GM19351 (cell line): Measurements from ENCODE around the gene LNX1.
"Not testable (repeated sequence)": the region's sequence is repeated elsewhere in the genome, so short reads cannot be mapped to it uniquely, and the experiment has no call there.

ENCODE experiments used
- ATAC-seq: cut with Tn5 transposase; IDR thresholded peaks from one replicate; pipeline ENCODE4 v1.9.1; 2021; ENCODE audit warnings: mild to moderate bottlenecking, moderate library complexity; ENCODE audit not compliant: unreplicated experiment

The LNX1 gene

DNA sequence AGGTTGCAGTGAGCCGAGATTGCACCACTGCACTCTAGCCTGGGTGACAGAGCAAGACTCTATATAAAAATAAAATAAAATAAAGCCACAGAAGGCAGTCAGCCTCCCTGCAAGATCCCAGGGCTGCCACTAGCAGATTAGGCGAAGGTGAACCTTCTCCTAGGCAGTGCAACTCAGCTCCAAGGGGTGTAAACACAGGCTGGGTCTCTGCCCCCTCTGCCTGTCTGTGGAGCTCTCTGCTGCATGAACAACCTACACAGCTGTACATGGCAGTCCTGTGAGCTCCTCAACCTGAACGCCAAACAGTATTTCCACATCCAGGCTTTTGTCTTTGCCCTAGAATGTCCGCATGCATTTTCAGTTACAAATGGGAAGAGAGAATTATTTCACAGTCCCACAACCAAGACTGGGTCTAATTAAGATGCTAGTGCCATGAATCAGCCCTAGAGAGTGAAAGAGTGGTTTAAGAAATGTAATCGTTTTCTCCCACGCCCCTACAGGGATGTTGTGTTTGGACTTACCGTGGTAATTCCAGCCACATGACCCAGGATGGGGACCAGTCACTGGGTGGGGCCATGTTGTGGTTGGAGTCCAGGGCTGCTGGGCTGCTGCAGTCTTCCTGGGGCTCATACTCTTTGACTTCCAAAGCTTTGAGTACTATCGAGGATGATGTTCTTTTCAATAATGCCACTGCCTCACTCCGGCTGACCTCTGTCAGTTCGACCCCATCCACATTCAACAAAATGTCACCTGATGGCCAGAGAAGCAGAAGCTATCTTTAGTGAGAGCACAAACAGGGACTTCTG, 114.9 kb downstream of the LNX1 start:
- no peak for ATAC-seq

DNA sequence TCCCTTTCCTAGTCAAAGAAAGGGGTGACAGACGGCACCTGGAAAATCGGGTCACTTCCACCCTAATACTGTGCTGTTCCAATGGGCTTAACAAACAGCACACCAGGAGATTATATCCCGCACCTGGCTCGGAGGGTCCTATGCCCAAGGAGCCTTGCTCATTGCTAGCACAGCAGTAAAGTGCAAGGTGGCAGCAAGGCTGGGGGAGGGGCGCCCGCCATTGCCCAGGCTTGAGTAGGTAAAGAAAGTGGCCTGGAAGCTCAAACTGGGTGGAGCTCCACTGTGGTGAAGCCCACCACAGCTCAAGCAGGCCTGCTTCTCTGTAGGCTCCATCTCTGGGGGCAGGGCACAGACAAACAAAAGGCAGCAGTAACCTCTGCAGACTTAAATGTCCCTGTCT, 124.7 kb downstream of the LNX1 start:
- ATAC-seq: not testable (repeated sequence)

DNA sequence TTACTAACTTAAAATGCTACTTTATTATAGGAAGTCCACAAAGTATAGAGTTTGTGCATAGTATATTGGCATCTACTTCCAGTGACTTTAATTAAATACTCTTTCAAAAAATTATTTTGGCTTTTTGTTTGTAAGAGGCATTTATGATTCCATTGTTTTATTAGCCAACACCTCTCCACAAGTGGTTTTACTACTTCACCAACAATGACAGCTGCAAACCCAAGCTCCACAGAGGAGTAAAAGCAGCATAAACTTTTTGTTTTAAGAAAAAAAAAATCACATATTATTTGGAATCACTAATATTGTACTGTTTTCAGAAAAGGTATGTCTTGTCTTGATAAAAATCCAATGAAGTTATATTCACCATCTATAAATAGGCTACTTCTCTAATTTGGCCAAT, 125.4 kb downstream of the LNX1 start:
- no peak for ATAC-seq

- ATAC-seq: no peak
Observed at GRCh38 chr4:53465281-53465680, 126.0 kb downstream of the LNX1 start.

GRCh38 chr4:53463340-53463739, 127.9 kb downstream of the LNX1 start:
- no peak for ATAC-seq

- ATAC-seq: no peak
Observed at GRCh38 chr4:53461244-53461643, 130.0 kb downstream of the LNX1 start.

- no peak for ATAC-seq
Observed at GRCh38 chr4:53459548-53459947, 131.7 kb downstream of the LNX1 start.

GRCh38 chr4:53456178-53456577, 135.1 kb downstream of the LNX1 start:
- no peak for ATAC-seq

DNA sequence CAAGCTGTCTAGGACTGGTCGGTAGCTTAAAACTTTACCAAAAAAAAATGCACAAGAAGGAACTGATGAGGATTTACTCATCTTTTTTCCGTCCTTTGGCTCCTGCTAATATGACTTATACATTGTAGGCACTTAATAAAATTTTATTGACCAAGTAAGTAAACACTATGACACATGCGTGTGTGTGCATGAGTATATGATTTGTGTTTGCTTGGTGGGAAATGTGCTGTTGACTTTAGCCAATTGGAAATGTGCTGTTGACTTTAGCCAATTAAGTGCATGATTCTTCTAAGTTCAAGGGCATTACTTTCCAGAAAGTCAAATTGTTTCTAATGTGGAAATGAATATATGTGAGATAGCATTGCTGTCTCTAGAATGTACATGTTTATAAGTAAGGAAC, 135.5 kb downstream of the LNX1 start:
- ATAC-seq: no peak

DNA sequence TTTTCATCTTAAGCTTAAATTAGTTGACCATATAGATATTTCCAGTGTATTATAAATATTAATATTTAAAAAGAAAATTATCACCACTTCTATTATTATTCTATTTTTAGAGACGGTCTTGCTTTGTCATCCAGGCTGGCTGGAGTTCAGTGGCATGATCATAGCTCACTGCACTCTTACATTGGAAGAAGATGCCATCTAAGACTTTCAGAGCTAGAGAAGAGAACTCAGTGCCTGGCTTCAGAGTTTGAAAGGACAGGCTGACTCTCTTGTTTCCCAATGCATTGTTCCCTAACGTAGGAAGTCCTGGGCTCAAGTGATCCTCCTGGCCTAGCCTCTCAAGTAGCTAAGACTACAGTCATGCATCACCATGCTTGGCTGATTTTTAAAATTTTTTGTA, 137.9 kb downstream of the LNX1 start:
- no peak for ATAC-seq

- no peak for ATAC-seq
Observed at GRCh38 chr4:53450773-53451172, 140.5 kb downstream of the LNX1 start.

- ATAC-seq: no peak
Observed at GRCh38 chr4:53444954-53445353, 146.3 kb downstream of the LNX1 start.

- no peak for ATAC-seq
Observed at GRCh38 chr4:53441564-53441963, 149.7 kb downstream of the LNX1 start.

- no peak for ATAC-seq
Observed at GRCh38 chr4:53436251-53436650, 155.0 kb downstream of the LNX1 start.

DNA sequence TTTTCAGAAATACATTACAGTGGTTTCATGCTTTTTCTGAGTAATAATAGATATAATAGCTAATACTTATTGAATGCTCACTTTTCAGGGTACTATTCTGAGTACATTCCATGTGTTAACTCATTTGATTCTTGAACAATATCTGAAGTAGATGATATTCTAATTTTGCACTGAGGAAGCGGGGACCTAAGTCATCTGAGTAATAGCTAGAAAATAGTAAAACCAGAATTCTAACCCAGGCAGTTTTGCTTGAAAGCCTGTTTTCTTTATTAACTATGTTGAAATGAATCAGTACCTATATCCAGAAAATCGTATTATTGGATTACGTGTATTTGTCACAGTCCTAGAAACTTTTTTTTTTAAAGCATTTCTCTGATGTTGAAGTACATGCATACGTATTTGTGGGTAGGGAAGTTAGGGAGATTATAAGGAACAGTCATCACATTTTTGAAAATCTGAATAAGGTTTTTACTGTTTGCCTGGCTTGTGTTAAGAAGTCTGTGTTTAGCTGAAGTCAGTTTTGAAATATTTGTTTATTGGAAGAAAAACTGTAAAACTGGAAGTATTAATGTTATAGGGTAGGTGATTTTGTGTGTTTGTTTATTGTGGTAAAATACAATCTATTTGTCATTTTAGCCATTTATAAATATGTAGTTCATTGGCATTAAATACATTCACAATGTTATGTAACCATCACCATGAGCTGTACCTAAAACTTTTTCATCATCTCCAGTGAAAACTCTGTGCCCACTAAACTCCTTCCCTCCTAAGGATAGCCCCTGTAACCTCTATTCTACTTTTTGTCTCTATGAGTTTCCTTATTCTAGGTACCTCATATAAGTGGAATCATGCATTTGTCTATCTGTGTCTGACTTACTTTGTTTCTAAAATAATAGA, 158.5 kb downstream of the LNX1 start:
- peak; percentile 85 for ATAC-seq

- ATAC-seq: no peak
Observed at GRCh38 chr4:53431052-53431451, 160.2 kb downstream of the LNX1 start.

- ATAC-seq: no peak
Observed at GRCh38 chr4:53427366-53427765, 163.9 kb downstream of the LNX1 start.

- ATAC-seq: no peak
Observed at GRCh38 chr4:53424280-53424679, 167.0 kb downstream of the LNX1 start.

DNA sequence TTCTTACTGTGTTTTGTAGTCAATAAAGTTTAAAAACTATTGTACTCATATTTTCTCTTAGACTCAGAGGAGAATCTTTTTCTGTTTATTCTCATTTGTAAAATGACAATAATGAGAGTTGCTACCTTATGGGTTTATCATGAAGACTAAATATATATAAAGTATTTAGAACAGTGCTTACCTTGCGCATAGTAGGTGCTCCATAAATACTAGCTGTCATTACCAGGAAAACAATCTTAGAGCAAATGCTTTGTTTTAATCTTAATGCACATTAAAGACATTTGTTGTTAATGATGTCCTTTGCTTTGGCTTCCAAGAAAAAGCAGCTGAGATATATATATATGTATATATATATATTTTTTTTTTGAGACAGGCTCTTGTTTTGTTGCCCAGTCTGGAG, 168.9 kb downstream of the LNX1 start:
- no peak for ATAC-seq

- no peak for ATAC-seq
Observed at GRCh38 chr4:53421791-53422190, 169.5 kb downstream of the LNX1 start.

DNA sequence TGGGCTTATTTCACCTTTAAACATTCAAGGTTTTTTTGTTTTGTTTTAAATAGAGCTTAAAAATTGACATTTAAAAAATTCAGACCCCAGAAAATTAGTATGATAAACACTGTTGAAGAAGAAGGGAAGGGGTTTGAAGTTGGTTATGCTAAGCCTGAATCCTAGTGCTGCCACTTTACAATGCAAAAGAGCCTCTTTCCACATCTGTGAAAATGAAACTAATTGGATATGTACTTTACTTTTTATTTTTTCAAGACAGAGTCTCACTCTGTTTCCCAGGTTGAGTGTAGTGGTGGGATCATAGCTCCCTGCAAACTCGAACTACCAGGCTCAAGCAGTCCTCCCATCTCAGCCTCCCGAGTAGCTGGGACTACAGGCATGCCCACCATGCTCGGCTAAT, 172.1 kb downstream of the LNX1 start:
- no peak for ATAC-seq

- ATAC-seq: not testable (repeated sequence)
Observed at GRCh38 chr4:53409479-53409878, 181.8 kb downstream of the LNX1 start.
